HEK293 (cell line): ENCODE results near the gene DNAH7.
A peak's percentile ranks its signal among the peaks of the same experiment; 100 is the strongest.

Experiments used
- CTCF ChIA-PET: fragments of 350-600 bp; formaldehyde crosslinking; extraction: SDS; loops from one replicate; lab custom pipeline; 2021; ENCODE audit warnings: antibody characterized with exemption; lab: Yijun Ruan, JAX
- POLR2A ChIA-PET: fragments of 300-600 bp; formaldehyde crosslinking; extraction: SDS; loops from one replicate; lab custom pipeline; 2020; ENCODE audit warnings: antibody characterized with exemption, inconsistent platforms; lab: Yijun Ruan, JAX
- H3K27ac ChIP-seq: fragments of 200-500 bp; sonication (Bioruptor generic); 2 replicates; pipeline ENCODE4 v1.5.1; 2014; ENCODE audit warnings: low read depth, low read length, control low read depth, inconsistent platforms; ENCODE audit errors: extremely low read depth
- H3K36me3 ChIP-seq, 2 experiments: fragments of 200-500 bp in 1 of 2; sonication (Bioruptor generic) in 1 of 2; 1 replicate in 1 of 2; 2 replicates in 1 of 2; pipeline ENCODE4 v1.5.1; 2014 to 2017; ENCODE audit warnings: inconsistent platforms in 2 of 2, low read length in 2 of 2; ENCODE audit not compliant: control insufficient read depth in 2 of 2, insufficient read depth in 1 of 2
- H3K4me1 ChIP-seq: fragments of 200-500 bp; sonication (Bioruptor generic); 2 replicates; pipeline ENCODE4 v1.5.1; 2014; ENCODE audit warnings: mild to moderate bottlenecking, low read length, inconsistent platforms; ENCODE audit not compliant: control insufficient read depth, insufficient read depth
- H3K4me3 ChIP-seq: 2 replicates; pipeline ENCODE4 v1.5.1; 2011; ENCODE audit warnings: low read depth, mild to moderate bottlenecking, control low read depth, low read length, moderate library complexity
- H3K9me3 ChIP-seq: fragments of 200-500 bp; sonication (Bioruptor generic); 2 replicates; pipeline ENCODE4 v1.5.1; 2014; ENCODE audit warnings: low read depth, low read length, inconsistent platforms; ENCODE audit not compliant: control insufficient read depth, insufficient read depth
- GFI1B ChIP-seq: fragments of 450-650 bp; formaldehyde crosslinking; IDR thresholded peaks from 2 replicates; pipeline ENCODE4 v1.5.1; 2016; ENCODE audit warnings: missing biosample characterization, missing genetic modification characterization
- MYNN ChIP-seq: fragments of 450-650 bp; formaldehyde crosslinking; IDR thresholded peaks from 2 replicates; pipeline ENCODE4 v1.5.1; 2016; ENCODE audit warnings: missing biosample characterization, missing genetic modification characterization, borderline replicate concordance
- OVOL3 ChIP-seq: fragments of 450-650 bp; formaldehyde crosslinking; IDR thresholded peaks from 2 replicates; pipeline ENCODE4 v1.5.1; 2016; ENCODE audit warnings: missing biosample characterization, missing genetic modification characterization
- PBX3 ChIP-seq: sonication (generic); formaldehyde crosslinking; IDR thresholded peaks from 2 replicates; pipeline ENCODE4 v1.8.1; 2022; ENCODE audit warnings: mild to moderate bottlenecking, moderate library complexity, missing genetic modification reagents
- PRDM2 ChIP-seq: fragments of 450-650 bp; formaldehyde crosslinking; IDR thresholded peaks from 2 replicates; pipeline ENCODE4 v1.5.1; 2016; ENCODE audit warnings: missing biosample characterization, missing genetic modification characterization, borderline replicate concordance
- SALL2 ChIP-seq: fragments of 450-650 bp; formaldehyde crosslinking; IDR thresholded peaks from 2 replicates; pipeline ENCODE4 v1.5.0; 2017; ENCODE audit warnings: missing biosample characterization, mild to moderate bottlenecking, missing genetic modification characterization, borderline replicate concordance
- SCRT2 ChIP-seq: fragments of 450-650 bp; formaldehyde crosslinking; IDR thresholded peaks from 2 replicates; pipeline ENCODE4 v1.5.1; 2016; ENCODE audit warnings: missing biosample characterization, missing genetic modification characterization
- SETDB1 ChIP-seq: IDR thresholded peaks from one replicate; pipeline ENCODE4 v1.6.1; 2017; ENCODE audit warnings: mild to moderate bottlenecking, low read length, moderate library complexity, mixed read lengths; ENCODE audit not compliant: insufficient read length
- ZBTB44 ChIP-seq: fragments of 450-650 bp; IDR thresholded peaks from 2 replicates; pipeline ENCODE4 v1.5.1; 2018; ENCODE audit warnings: missing biosample characterization, mild to moderate bottlenecking, missing genetic modification characterization
- ZEB2 ChIP-seq: fragments of 450-650 bp; formaldehyde crosslinking; IDR thresholded peaks from 2 replicates; pipeline ENCODE4 v1.5.1; 2016; ENCODE audit warnings: missing biosample characterization, missing genetic modification characterization
- ZFP37 ChIP-seq: fragments of 450-650 bp; formaldehyde crosslinking; IDR thresholded peaks from 2 replicates; pipeline ENCODE4 v1.5.1; 2016; ENCODE audit warnings: missing biosample characterization, missing genetic modification characterization
- ZNF112 ChIP-seq: fragments of 450-650 bp; formaldehyde crosslinking; IDR thresholded peaks from 2 replicates; pipeline ENCODE4 v1.5.0; 2017; ENCODE audit warnings: missing biosample characterization, missing genetic modification characterization
- ZNF148 ChIP-seq: fragments of 450-650 bp; formaldehyde crosslinking; IDR thresholded peaks from 2 replicates; pipeline ENCODE4 v1.5.0; 2017; ENCODE audit warnings: missing biosample characterization, missing genetic modification characterization, borderline replicate concordance
- ZNF211 ChIP-seq: fragments of 450-650 bp; formaldehyde crosslinking; IDR thresholded peaks from 2 replicates; pipeline ENCODE4 v1.5.1; 2016; ENCODE audit warnings: low read depth, missing biosample characterization, missing genetic modification characterization
- ZNF24 ChIP-seq: fragments of 450-650 bp; formaldehyde crosslinking; IDR thresholded peaks from 2 replicates; pipeline ENCODE4 v1.5.1; 2016; ENCODE audit warnings: missing biosample characterization, missing genetic modification characterization
- ZNF302 ChIP-seq: fragments of 450-650 bp; formaldehyde crosslinking; IDR thresholded peaks from 2 replicates; pipeline ENCODE4 v1.5.1; 2016; ENCODE audit warnings: missing biosample characterization, missing genetic modification characterization, low read depth
- ZNF426 ChIP-seq: fragments of 450-650 bp; formaldehyde crosslinking; IDR thresholded peaks from 2 replicates; pipeline ENCODE4 v1.5.1; 2017; ENCODE audit warnings: missing biosample characterization, missing genetic modification characterization, mild to moderate bottlenecking, inconsistent platforms, moderate library complexity
- ZNF510 ChIP-seq: fragments of 450-650 bp; formaldehyde crosslinking; IDR thresholded peaks from 2 replicates; pipeline ENCODE4 v1.5.1; 2018; ENCODE audit warnings: mild to moderate bottlenecking, missing genetic modification characterization, missing biosample characterization; ENCODE audit not compliant: insufficient replicate concordance
- ZNF776 ChIP-seq: fragments of 450-650 bp; formaldehyde crosslinking; IDR thresholded peaks from 2 replicates; pipeline ENCODE4 v1.5.0; 2017; ENCODE audit warnings: missing biosample characterization, missing genetic modification characterization, borderline replicate concordance

Gene DNAH7

GRCh38 chr2:195706161-195706900, 362.3 kb downstream of the DNAH7 start:
- ChIA-PET POLR2A (interaction anchor here (0.6 kb wide), 1 partner anchor 13 kb away, joined by 5 read pairs; no protein-coding TSS in a partner anchor), CTCF (interaction anchor here (0.6 to 1.1 kb wide), 4 partner anchors 49 to 361 kb away, joined by 3 to 4 read pairs (median 3); partner anchors contain the start of gene SLC39A10)
- H3K27ac ChIP-seq, result no peak overlapping the region

GRCh38 chr2:195700480-195700879, 368.2 kb downstream of the DNAH7 start:
- no peak overlapping the region for H3K27ac ChIP-seq
- CTCF ChIA-PET, result no interaction called here
- TF ChIP-seq SETDB1 (peak; percentile 82), ZNF426 (tag by site-specific recombination) (no peak), ZNF510 (peak; percentile 54)
- no peak overlapping the region for H3K4me3 ChIP-seq
- POLR2A ChIA-PET, result no interaction called here
- H3K4me1 ChIP-seq, result no peaks in the 10 kb centered on the region
- no peaks in the 10 kb centered on the region; the same call in 1 of the 2 replicates for H3K9me3 ChIP-seq
- no peaks in the 10 kb centered on the region for H3K36me3 ChIP-seq

More at GRCh38 chr2:195706161-195706900, 362.3 kb downstream of the DNAH7 start:
- no peak overlapping the region for H3K4me3 ChIP-seq
- TF ChIP-seq ZNF112 (tag by site-specific recombination), result no peak
- TF ChIP-seq OVOL3, result no peak
- no peak for TF ChIP-seq ZNF776 (tag by site-specific recombination)
- no peak for TF ChIP-seq SALL2 (tag by site-specific recombination)
- no peak for TF ChIP-seq ZFP37 (tag by site-specific recombination)
- TF ChIP-seq GFI1B, result no peak
- no peak for TF ChIP-seq SCRT2
- no peak for TF ChIP-seq PBX3 (CRISPR knock-in tag)
- TF ChIP-seq ZNF211 (tag by site-specific recombination), result no peak
- TF ChIP-seq MYNN (tag by site-specific recombination), result no peak
- TF ChIP-seq, all 188 proteins: peak for 0
- H3K9me3 ChIP-seq, result no peaks in the 10 kb centered on the region
- peaks cover 0 to 3% of the 10 kb centered on the region in 2 experiments; a peak in 2 of 3 replicates for H3K36me3 ChIP-seq
- H3K4me1 ChIP-seq, result no peaks in the 10 kb centered on the region

GRCh38 chr2:195697681-195698220, 370.9 kb downstream of the DNAH7 start:
- H3K36me3 ChIP-seq, result no peaks in the 10 kb centered on the region
- H3K4me3 ChIP-seq, result no peak overlapping the region
- no peaks in the 10 kb centered on the region; the same call in 1 of the 2 replicates for H3K9me3 ChIP-seq
- H3K4me1 ChIP-seq, result no peaks in the 10 kb centered on the region
- no peak overlapping the region for H3K27ac ChIP-seq
- POLR2A ChIA-PET, result no interaction called here
- CTCF ChIA-PET, result no interaction called here
- TF ChIP-seq ZBTB44 (tag by site-specific recombination) (no peak), ZNF302 (no peak), ZNF148 (tag by site-specific recombination) (no peak), SETDB1 (no peak), ZNF24 (tag by site-specific recombination) (no peak), ZEB2 (tag by site-specific recombination) (no peak), PRDM2 (tag by site-specific recombination) (no peak)
